GM19193 (cell line): Measurements from ENCODE around the gene DRAXIN.

Source experiments
- POLR2A ChIP-seq: IDR thresholded peaks from 4 replicates; pipeline ENCODE4 v1.6.1; 2011; ENCODE audit not compliant: insufficient read depth, insufficient read length; ENCODE audit errors: extremely low read depth

DRAXIN gene

DNA sequence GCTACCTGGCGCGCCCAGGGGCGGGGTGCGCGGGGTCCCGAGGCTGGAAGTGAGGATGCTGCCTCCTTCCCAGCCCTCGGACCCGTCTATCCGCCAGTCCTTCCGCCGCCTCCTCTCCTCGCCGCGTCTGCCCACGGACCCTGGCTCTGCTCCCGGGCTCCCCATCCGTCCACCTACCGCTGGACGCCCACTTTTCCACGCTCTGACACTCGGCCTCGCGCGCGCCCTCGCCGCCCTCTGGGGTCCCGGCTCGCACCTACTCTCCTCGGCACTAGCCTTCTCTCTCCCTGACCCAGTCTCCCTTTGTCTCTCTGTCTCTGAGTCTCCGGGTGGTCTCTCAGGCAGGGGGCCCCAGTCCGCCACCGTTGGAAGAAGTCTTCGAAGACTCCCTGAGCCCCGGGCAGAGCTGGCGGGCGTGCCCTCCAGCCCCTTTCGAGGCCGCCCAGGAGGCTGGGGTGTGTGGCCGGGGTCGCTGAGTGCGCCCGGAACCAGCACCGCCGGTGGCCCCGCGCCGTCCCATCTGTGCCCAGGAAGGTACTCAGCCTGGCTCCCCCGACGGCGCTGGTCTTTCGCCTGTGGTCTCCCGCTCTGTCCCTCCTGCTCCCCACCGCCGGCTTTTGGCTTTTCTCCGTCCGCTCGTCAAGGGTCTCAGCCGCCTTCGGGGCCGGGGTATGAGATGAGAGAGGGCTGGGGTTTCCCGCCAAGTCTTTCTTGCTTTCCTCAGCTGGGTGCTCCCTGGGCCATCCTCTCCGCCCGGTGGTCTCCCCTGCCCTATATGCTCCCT, 610 bp downstream of the DRAXIN start:
- no peak for TF ChIP-seq POLR2A

DNA sequence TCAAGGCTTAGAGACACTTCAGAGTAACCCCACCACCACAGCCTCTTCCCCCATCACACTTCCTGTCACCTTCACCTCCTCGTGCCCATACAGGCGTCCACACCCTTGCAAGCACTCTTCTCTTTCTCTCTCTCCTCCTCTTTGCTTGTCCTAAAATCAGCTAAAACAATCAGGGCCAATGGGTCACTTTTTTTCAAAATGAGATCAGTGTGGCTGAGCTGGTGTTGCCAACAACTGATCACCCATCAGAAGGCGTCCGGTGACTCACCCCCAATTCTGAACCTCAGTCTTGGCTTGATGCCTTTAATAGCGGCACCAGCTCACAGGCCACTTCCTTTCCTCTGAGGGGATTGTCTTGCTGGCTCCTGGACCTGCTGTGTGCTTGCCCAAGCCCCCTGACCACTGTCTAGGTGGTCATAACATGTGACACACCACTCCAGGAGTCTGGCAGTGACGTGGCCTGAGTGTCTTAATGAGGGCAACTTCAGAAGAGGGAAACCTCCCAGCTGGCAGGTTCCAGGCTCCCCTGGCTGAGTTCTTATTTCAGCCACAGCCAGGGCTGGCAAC, 1.6 kb downstream of the DRAXIN start:
- TF ChIP-seq POLR2A, result no peak

GRCh38 chr1:11693917-11694316, 2.4 kb downstream of the DRAXIN start:
- TF ChIP-seq POLR2A, result no peak

GRCh38 chr1:11695861-11696260, 4.4 kb downstream of the DRAXIN start:
- no peak for TF ChIP-seq POLR2A

GRCh38 chr1:11697188-11697892, 5.8 kb downstream of the DRAXIN start:
- no peak for TF ChIP-seq POLR2A

DNA sequence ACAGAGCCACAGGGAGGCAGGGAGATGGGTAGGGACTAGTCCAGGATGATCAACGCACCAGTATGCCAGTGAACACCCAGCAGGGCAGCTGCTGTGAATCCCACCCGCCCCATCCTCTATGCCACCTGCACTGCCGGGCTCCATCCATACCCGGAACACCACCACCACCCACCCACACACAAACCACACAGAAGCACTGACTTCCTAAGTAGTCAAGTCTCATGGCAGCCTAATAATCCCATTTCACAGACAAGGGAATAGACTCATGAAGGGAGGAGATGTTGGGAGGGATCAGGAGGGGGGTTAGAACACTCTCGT, 6.3 kb downstream of the DRAXIN start:
- no peak for TF ChIP-seq POLR2A

DNA sequence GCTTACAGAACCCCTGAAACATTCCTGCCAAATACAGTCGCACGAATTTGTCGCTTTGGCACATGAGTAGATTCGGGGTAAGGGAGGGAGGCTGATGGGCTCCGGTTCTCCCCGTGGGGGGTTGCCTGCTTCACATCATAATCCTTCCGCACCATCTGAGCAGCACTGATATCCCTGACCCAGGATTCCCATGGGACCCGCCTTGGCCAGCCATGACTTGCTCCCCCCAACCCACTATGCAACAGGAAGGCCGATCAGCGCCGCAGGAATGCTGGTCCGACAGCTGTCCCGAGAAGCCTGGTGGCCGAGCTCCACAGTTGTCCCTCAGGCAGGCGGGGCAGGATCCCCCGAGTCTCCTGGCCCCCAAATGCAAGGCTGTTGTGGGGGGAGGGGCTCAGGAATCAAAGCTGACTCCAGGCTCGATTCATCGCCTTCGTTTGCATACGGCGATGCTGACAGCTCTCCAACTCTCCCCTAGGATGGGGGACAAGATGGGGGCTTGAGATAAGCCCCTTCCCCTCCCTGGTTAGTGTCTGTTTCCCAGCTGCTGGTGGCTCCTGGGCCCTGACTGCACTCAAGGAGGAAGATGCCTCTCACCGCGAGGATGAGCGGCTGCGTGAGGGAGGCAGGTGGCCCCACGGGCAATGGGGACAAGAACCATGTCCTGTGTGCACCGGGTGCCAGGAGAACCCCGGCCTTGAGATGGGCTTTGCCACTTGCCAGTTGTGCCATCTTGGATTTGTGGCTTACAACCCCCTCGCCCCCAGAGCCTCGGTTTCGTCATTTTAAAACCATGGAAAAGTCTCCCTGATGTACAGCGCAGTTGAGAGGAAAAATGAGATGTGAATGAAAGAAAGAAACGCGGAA, 9.3 kb downstream of the DRAXIN start:
- TF ChIP-seq POLR2A, result no peak

DNA sequence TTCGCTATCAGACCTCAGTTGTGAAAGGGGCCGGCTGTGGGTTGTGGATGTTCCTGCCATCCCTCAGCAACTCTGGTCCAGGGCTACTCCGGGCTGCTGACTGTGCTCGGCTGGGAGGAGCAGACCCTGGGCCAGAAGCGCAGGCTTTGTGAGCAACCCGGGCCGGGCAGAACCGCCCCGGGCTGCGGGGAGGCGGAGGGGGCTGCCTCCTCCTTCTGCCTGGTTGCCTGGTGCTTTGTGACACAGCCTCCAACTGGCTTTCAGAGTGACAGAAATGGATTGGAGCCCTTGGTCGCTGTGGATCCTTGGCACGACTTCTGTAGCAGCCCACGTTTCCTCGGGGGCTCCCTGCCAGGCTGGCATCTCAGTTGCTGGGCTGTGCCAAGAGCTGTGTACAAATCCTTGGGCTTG, 10.0 kb downstream of the DRAXIN start:
- no peak for TF ChIP-seq POLR2A

DNA sequence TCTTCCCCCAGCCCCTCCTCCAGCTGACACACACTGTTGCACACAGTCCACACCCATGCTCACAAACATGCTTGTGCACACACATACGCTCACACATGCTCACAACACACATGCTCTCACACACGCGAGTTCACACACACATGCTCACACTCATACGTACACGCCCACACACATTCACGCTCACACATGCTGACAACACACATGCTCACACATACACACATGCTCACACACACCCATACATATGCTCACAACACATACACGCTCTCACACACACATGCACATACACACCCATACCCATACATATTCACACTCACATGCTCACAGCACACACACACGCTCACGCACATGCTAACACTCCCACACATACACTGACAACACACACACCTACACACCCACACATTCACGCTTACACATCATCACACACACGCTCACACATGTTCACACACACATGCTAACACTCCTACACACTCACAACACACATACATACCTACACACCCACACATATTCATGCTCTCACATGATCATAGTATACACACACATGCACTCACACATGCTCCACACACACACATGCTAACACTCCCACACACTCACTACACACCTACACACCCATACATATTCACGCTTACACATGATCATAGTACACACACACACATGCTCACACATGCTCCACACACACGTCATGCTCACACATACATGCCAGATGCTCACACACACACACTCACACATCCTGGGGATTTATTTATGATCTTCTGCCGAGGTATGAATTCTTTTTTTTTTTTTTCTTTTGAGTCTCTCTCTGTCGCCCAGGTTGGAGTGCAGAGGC, 10.7 kb downstream of the DRAXIN start:
- no peak for TF ChIP-seq POLR2A

- no peak for TF ChIP-seq POLR2A
Measured at GRCh38 chr1:11703357-11704193, 12.1 kb downstream of the DRAXIN start.

GRCh38 chr1:11704194-11704529, 12.7 kb downstream of the DRAXIN start:
- TF ChIP-seq POLR2A, result no peak

- TF ChIP-seq POLR2A, result no peak
Measured at GRCh38 chr1:11704691-11705475, 13.4 kb downstream of the DRAXIN start.

GRCh38 chr1:11705596-11705995, 14.1 kb downstream of the DRAXIN start:
- TF ChIP-seq POLR2A, result no peak
